Naive thymus-derived CD4-positive, alpha-beta T cell (primary cell): ENCODE measurements around the gene MMAA. TPM values are rescaled to one million over a fixed set of nuclear protein-coding genes. Genes with fewer than 3 reads are reported as not detected.

Experiments
- ATAC-seq: fragments of 150-1000 bp; cut with Tn5 transposase; 2 replicates; pipeline ENCODE4 v1.10.0; 2021; ENCODE audit warnings: mild to moderate bottlenecking, moderate library complexity
- CTCF ChIA-PET: fragments of 350-600 bp; sonication (Branson Sonifier 250); formaldehyde crosslinking; loops from one replicate; lab custom pipeline; 2021; ENCODE audit warnings: antibody characterized with exemption; lab: Charles Lee
- POLR2A ChIA-PET: fragments of 350-600 bp; sonication (Branson Sonifier 250); formaldehyde crosslinking; loops from one replicate; lab custom pipeline; 2021; ENCODE audit warnings: antibody characterized with exemption, inconsistent platforms; lab: Charles Lee
- DNase-seq, 9 donors: peaks; one replicate each; pipeline versions ENCODE4 v3.0.0 to v3.0.0-alpha.2; 2020 to 2022; ENCODE audit warnings: mixed read lengths in 1 of 9
- H3K27ac ChIP-seq: one replicate; pipeline ENCODE4 v1.7.0; 2013; ENCODE audit warnings: mild to moderate bottlenecking, low read depth, low read length, moderate library complexity
- H3K27me3 ChIP-seq, 2 donors: one replicate each; pipeline ENCODE4 v1.7.0; 2013; ENCODE audit warnings: low read length in 2 of 2, mild to moderate bottlenecking in 2 of 2, moderate library complexity in 2 of 2; ENCODE audit not compliant: control insufficient read depth in 2 of 2, insufficient read depth in 2 of 2
- H3K36me3 ChIP-seq, 3 experiments: 1 replicate in 2 of 3; 2 replicates in 1 of 3; pipeline ENCODE4 v1.7.0; 2013; ENCODE audit warnings: low read length in 3 of 3, mild to moderate bottlenecking in 3 of 3, moderate library complexity in 1 of 3; ENCODE audit not compliant: insufficient read depth in 3 of 3, control insufficient read depth in 2 of 3
- H3K4me1 ChIP-seq, 2 donors: one replicate each; pipeline ENCODE4 v1.7.0; 2013; ENCODE audit warnings: low read length in 2 of 2, mild to moderate bottlenecking in 2 of 2, moderate library complexity in 1 of 2; ENCODE audit not compliant: control insufficient read depth in 2 of 2, insufficient read depth in 2 of 2
- H3K4me3 ChIP-seq: 2 replicates; pipeline ENCODE4 v1.7.0; 2013; ENCODE audit warnings: mild to moderate bottlenecking, low read length
- H3K9me3 ChIP-seq, 3 experiments: 1 replicate in 2 of 3; 2 replicates in 1 of 3; pipeline ENCODE4 v1.7.0; 2013; ENCODE audit warnings: low read length in 3 of 3; ENCODE audit not compliant: control insufficient read depth in 2 of 3
- H3K27ac Mint-ChIP-seq, 9 donors: one replicate each; pipeline ENCODE4 v1.8.0; 2020 to 2022; ENCODE audit warnings: mixed read lengths in 9 of 9, mild to moderate bottlenecking in 8 of 9, moderate library complexity in 5 of 9, inconsistent platforms in 2 of 9
- H3K27me3 Mint-ChIP-seq, 5 donors: one replicate each; pipeline ENCODE4 v1.8.0; 2021 to 2022; ENCODE audit warnings: mixed read lengths in 5 of 5, mild to moderate bottlenecking in 1 of 5
- H3K36me3 Mint-ChIP-seq, 5 donors: one replicate each; pipeline ENCODE4 v1.8.0; 2020 to 2022; ENCODE audit warnings: mixed read lengths in 5 of 5, mild to moderate bottlenecking in 3 of 5, inconsistent platforms in 1 of 5
- H3K4me1 Mint-ChIP-seq, 7 donors: one replicate each; pipeline ENCODE4 v1.8.0; 2020 to 2022; ENCODE audit warnings: mixed read lengths in 7 of 7, mild to moderate bottlenecking in 3 of 7, inconsistent platforms in 1 of 7
- H3K4me3 Mint-ChIP-seq, 10 donors: one replicate each; pipeline ENCODE4 v1.8.0; 2020 to 2022; ENCODE audit warnings: mild to moderate bottlenecking in 10 of 10, mixed read lengths in 10 of 10, moderate library complexity in 6 of 10, inconsistent platforms in 2 of 10
- H3K9me3 Mint-ChIP-seq, 11 donors: one replicate each; pipeline ENCODE4 v1.8.0; 2020 to 2022; ENCODE audit warnings: mixed read lengths in 11 of 11, mild to moderate bottlenecking in 4 of 11, inconsistent platforms in 1 of 11, moderate library complexity in 1 of 11
- intact Hi-C, 2 donors: fragments of 100-400 bp; cut with micrococcal nuclease; formaldehyde crosslinking; loops; one replicate each; pipeline ENCODE4 v1.15.1; 2023
- polyA plus RNA-seq, 2 donors: library from polyadenylated mRNA; unstranded; fragments of 300-500 nt; fragmentation: Illumina TruSeq; gene quantifications; one replicate each; pipeline ENCODE4 v1.2.3, GENCODE V29; 2021
- total RNA-seq, 6 experiments: library from RNA in 5 of 6; stranded (reverse) in 5 of 6; gene quantifications; 1 replicate in 5 of 6; 2 replicates in 1 of 6; pipeline ENCODE4 v1.2.3 and lab custom pipeline; 2021 to 2026

The MMAA gene
- total and polyA plus RNA-seq, 7 experiments from 2014 or later: 7.2 to 17.3 (median 14.4) TPM

DNA sequence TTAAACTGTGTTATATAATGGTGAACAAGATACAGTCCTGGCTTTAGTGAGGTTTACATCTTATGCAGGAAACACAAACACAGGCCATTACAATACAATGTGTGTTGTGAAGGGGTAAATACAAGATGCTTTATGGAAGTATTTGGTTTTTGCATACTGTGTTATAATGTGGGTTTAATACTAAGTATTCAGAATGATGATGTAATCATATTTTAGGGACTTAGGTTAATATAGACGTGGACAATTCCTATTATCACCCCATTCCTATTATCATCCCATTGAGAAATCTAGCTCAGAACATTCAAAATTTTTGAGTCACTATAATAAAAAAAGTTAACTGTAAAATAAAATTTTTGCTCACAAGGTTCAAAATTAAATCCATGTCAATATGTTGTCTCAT, 24.1 kb downstream of the MMAA start:
- Histone ChIP-seq H3K4me1 (no peaks in the 10 kb centered on the region), H3K36me3 (peaks cover 0 to 48% (median 0%) of the 10 kb centered on the region in 3 experiments), H3K4me3 (no peak overlapping the region), H3K9me3 (no peaks in the 10 kb centered on the region), H3K27me3 (no peaks in the 10 kb centered on the region), H3K27ac (no peak overlapping the region)
- CTCF ChIA-PET: interaction anchor here (0.6 kb wide), 1 partner anchor 230 kb away, joined by 4 read pairs; no protein-coding TSS in a partner anchor
- Mint-ChIP-seq H3K27ac (no peak overlapping the region), H3K36me3 (peaks cover 5 to 78% (median 56%) of the 10 kb centered on the region in 5 donors), H3K9me3 (peaks cover 0 to 1% (median 0%) of the 10 kb centered on the region in 11 donors), H3K4me1 (peaks cover 0 to 14% (median 7%) of the 10 kb centered on the region in 7 donors), H3K4me3 (no peak overlapping the region), H3K27me3 (no peaks in the 10 kb centered on the region)
- intact Hi-C loops: no loop called here
- DNase-seq (no peak), ATAC-seq (no peak)
- POLR2A ChIA-PET: no interaction called here

DNA sequence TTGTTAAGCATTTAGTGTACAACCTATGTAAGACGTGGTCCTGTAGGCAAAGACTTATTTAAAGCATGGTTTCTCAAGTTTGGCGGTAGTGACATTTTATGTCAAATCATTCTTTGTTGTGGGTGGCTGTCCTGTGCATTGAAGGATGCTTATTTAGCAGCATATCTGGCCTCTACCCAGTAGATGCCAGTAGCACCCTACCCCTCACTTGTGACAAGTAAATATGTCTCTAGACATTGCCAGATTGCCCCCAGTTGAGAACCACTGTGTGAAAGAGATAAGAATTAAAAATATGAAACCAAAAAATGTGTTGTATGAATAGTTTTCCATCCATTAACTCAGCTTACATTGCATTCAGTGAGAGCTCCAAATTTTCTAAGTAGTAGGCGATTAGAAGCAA, 25.5 kb downstream of the MMAA start:
- ChIA-PET POLR2A (no interaction called here), CTCF (no interaction called here)
- Histone ChIP-seq H3K9me3 (no peaks in the 10 kb centered on the region), H3K27me3 (no peaks in the 10 kb centered on the region), H3K4me3 (no peak overlapping the region), H3K27ac (no peak overlapping the region), H3K36me3 (peaks cover 0 to 48% (median 0%) of the 10 kb centered on the region in 3 experiments), H3K4me1 (no peaks in the 10 kb centered on the region)
- Mint-ChIP-seq H3K9me3 (peaks cover 0 to 1% (median 0%) of the 10 kb centered on the region in 11 donors), H3K4me3 (no peak overlapping the region), H3K27me3 (no peaks in the 10 kb centered on the region), H3K4me1 (peaks cover 0 to 14% (median 4%) of the 10 kb centered on the region in 7 donors), H3K36me3 (peaks cover 5 to 69% (median 48%) of the 10 kb centered on the region in 5 donors), H3K27ac (no peak overlapping the region)
- no peak for ATAC-seq
- intact Hi-C loops: no loop called here
- DNase-seq: no peak

DNA sequence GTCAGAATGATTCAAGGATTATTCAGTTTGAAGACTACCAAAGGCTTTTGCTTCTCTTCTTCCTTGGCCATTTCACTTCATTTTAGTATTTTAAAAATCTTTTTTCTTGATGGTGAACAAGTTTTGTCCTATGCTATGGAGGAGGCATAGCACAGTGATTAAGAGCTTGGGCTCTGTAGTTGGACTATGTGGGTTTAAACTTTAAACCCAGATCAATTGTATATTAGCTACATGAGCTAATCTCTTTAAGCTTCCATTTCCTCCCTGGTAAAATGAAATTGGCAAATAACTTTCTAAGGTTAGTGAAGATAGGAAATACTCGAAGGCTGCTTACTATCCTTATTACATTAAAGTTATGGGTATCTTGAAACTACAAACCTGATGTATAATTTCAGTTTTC, 37.0 kb downstream of the MMAA start:
- ChIA-PET CTCF (no interaction called here), POLR2A (no interaction called here)
- DNase-seq (no peak), ATAC-seq (no peak)
- no peaks in the 10 kb centered on the region for H3K4me1 ChIP-seq
- H3K9me3 Mint-ChIP-seq: peaks cover 4 to 52% (median 24%) of the 10 kb centered on the region in 11 donors
- no peak overlapping the region for H3K27ac ChIP-seq
- no peaks in the 10 kb centered on the region for H3K27me3 ChIP-seq
- no peaks in the 10 kb centered on the region for H3K27me3 Mint-ChIP-seq
- H3K36me3 Mint-ChIP-seq: peaks cover 33 to 75% (median 74%) of the 10 kb centered on the region in 5 donors
- no peaks in the 10 kb centered on the region for H3K9me3 ChIP-seq
- intact Hi-C loops: no loop called here
- no peak overlapping the region for H3K27ac Mint-ChIP-seq
- H3K4me1 Mint-ChIP-seq: no peaks in the 10 kb centered on the region
- peaks cover 9 to 51% (median 15%) of the 10 kb centered on the region in 3 experiments for H3K36me3 ChIP-seq
- no peak overlapping the region for H3K4me3 Mint-ChIP-seq
- no peak overlapping the region for H3K4me3 ChIP-seq

DNA sequence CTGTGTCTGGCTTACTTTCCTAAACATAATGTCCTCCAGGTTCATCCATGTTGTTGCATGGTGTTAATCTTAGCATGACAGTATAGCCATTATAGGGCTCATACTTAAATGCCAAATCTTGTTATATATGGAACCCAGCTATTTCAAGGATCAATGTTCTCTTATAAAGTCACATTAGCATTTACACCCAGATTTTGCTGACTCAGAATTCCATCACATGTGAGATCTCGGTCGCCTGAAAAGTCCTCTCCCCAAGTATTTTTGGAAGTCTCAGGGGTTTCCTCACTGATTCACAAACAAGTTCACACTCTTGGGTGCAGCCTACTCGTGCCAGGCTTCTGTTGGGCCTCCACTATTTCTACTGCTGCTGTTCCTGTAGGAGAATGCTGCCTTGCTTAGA, 40.9 kb downstream of the MMAA start:
- Mint-ChIP-seq H3K27me3 (no peaks in the 10 kb centered on the region), H3K9me3 (peaks cover 11 to 86% (median 41%) of the 10 kb centered on the region in 11 donors), H3K36me3 (peaks cover 27 to 91% (median 70%) of the 10 kb centered on the region in 5 donors), H3K27ac (no peak overlapping the region), H3K4me1 (no peaks in the 10 kb centered on the region), H3K4me3 (no peak overlapping the region)
- no peak overlapping the region for H3K27ac ChIP-seq
- H3K36me3 ChIP-seq: peaks cover 0 to 24% (median 7%) of the 10 kb centered on the region in 3 experiments
- ATAC-seq (no peak), DNase-seq (no peak)
- peaks cover 0 to 12% (median 0%) of the 10 kb centered on the region in 3 experiments for H3K9me3 ChIP-seq
- CTCF ChIA-PET: no interaction called here
- POLR2A ChIA-PET: no interaction called here
- H3K27me3 ChIP-seq: no peaks in the 10 kb centered on the region
- intact Hi-C loops: no loop called here
- H3K4me3 ChIP-seq: no peak overlapping the region
- no peaks in the 10 kb centered on the region for H3K4me1 ChIP-seq

DNA sequence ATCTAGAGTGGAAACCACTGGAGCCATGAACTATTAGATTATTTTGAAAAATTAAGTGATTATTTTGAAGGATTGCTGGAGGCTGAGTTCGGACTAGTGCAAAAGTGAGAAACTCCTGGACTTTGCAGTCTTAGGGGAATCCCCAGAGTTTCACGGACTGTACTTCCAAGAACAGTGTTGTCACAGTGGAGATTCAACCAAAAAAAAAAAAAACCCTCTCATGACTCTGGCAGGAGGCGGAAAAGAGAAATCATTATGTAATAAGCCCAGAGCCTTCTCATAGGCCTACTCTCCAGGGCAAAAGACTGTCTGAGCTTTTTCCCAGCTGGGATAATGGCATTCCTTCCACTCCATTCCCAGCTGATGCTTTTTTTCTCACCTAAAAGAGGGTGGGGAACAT, 44.0 kb downstream of the MMAA start:
- ChIA-PET CTCF (no interaction called here), POLR2A (no interaction called here)
- ATAC-seq (no peak), DNase-seq (no peak)
- Histone ChIP-seq H3K4me3 (no peak overlapping the region), H3K27ac (no peak overlapping the region), H3K9me3 (peaks cover 0 to 12% (median 0%) of the 10 kb centered on the region in 3 experiments), H3K4me1 (no peaks in the 10 kb centered on the region), H3K27me3 (no peaks in the 10 kb centered on the region), H3K36me3 (no peaks in the 10 kb centered on the region)
- H3K4me1 Mint-ChIP-seq: no peaks in the 10 kb centered on the region
- H3K27ac Mint-ChIP-seq: no peak overlapping the region
- no peaks in the 10 kb centered on the region for H3K27me3 Mint-ChIP-seq
- peaks cover 22 to 64% (median 39%) of the 10 kb centered on the region in 5 donors for H3K36me3 Mint-ChIP-seq
- H3K4me3 Mint-ChIP-seq: no peak overlapping the region
- intact Hi-C loops: no loop called here
- peaks cover 16 to 78% (median 36%) of the 10 kb centered on the region in 11 donors for H3K9me3 Mint-ChIP-seq

DNA sequence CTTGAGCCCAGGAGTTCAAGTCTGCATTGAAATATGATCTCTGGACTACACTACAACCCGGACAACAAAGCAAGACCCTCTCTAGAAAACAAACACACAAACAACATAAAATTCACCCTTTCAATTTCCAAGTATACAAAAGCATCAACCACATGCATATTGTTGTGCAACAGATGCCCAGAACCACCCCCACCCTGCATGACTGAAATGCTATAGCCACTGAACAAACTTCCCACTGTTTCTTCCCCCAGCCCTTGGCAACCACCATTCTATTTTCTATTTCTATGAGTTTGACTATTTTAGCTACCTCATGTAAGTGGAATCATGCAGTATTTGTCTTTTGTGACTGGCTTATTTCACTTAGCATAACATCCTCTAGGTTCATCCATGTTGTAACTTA, 46.6 kb downstream of the MMAA start:
- no peak overlapping the region for H3K27ac Mint-ChIP-seq
- H3K4me1 ChIP-seq: no peaks in the 10 kb centered on the region
- H3K9me3 ChIP-seq: peaks cover 0 to 12% (median 0%) of the 10 kb centered on the region in 3 experiments
- no peaks in the 10 kb centered on the region for H3K36me3 ChIP-seq
- no peak overlapping the region for H3K4me3 ChIP-seq
- ChIA-PET CTCF (no interaction called here), POLR2A (no interaction called here)
- peaks cover 13 to 53% (median 25%) of the 10 kb centered on the region in 11 donors for H3K9me3 Mint-ChIP-seq
- ATAC-seq: no peak
- intact Hi-C loops: no loop called here
- H3K27me3 ChIP-seq: no peaks in the 10 kb centered on the region
- no peaks in the 10 kb centered on the region for H3K4me1 Mint-ChIP-seq
- DNase-seq: no peak
- no peak overlapping the region for H3K4me3 Mint-ChIP-seq
- peaks cover 4 to 39% (median 13%) of the 10 kb centered on the region in 5 donors for H3K36me3 Mint-ChIP-seq
- no peak overlapping the region for H3K27ac ChIP-seq
- H3K27me3 Mint-ChIP-seq: peaks cover 0 to 2% (median 0%) of the 10 kb centered on the region in 5 donors

DNA sequence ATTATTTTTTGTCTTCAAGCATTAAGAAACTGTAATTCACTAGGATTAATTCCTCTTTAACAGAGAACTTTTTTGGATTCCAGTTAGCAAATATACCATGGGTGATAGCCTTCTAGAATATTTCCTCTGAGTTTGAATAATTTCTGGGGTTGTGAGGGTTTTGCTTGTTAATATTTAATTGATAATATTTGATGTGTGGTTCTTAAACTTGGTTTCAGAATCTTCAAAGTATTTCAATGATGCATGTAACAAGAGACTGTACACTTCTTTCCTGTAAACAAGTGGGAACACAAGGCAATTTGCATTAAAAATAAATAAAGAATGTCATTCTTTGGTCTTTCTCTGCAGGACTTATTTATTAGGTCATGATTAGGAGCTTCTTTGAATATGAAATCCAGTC, 51.2 kb downstream of the MMAA start:
- Histone ChIP-seq H3K36me3 (no peaks in the 10 kb centered on the region), H3K9me3 (no peaks in the 10 kb centered on the region), H3K4me3 (no peak overlapping the region), H3K27ac (no peak overlapping the region), H3K27me3 (no peaks in the 10 kb centered on the region), H3K4me1 (no peaks in the 10 kb centered on the region)
- Mint-ChIP-seq H3K9me3 (peaks cover 2 to 16% (median 8%) of the 10 kb centered on the region in 11 donors), H3K27ac (no peak overlapping the region), H3K27me3 (peaks cover 0 to 2% (median 0%) of the 10 kb centered on the region in 5 donors), H3K4me1 (peaks cover 0 to 4% (median 0%) of the 10 kb centered on the region in 7 donors), H3K36me3 (peaks cover 0 to 5% (median 3%) of the 10 kb centered on the region in 5 donors), H3K4me3 (no peak overlapping the region)
- ChIA-PET POLR2A (no interaction called here), CTCF (no interaction called here)
- ATAC-seq: no peak
- intact Hi-C loops: no loop called here
- no peak for DNase-seq
